MV-4-11 (cell line): ENCODE measurements around the gene CARD6.
"Not testable (repeated sequence)": the region's sequence is repeated elsewhere in the genome, so short reads cannot be mapped to it uniquely, and the experiment has no call there.

Experiments
- DNase-seq: peaks from one replicate; lab custom pipeline; 2025; lab: John Stamatoyannopoulos, UW

CARD6 gene

DNA sequence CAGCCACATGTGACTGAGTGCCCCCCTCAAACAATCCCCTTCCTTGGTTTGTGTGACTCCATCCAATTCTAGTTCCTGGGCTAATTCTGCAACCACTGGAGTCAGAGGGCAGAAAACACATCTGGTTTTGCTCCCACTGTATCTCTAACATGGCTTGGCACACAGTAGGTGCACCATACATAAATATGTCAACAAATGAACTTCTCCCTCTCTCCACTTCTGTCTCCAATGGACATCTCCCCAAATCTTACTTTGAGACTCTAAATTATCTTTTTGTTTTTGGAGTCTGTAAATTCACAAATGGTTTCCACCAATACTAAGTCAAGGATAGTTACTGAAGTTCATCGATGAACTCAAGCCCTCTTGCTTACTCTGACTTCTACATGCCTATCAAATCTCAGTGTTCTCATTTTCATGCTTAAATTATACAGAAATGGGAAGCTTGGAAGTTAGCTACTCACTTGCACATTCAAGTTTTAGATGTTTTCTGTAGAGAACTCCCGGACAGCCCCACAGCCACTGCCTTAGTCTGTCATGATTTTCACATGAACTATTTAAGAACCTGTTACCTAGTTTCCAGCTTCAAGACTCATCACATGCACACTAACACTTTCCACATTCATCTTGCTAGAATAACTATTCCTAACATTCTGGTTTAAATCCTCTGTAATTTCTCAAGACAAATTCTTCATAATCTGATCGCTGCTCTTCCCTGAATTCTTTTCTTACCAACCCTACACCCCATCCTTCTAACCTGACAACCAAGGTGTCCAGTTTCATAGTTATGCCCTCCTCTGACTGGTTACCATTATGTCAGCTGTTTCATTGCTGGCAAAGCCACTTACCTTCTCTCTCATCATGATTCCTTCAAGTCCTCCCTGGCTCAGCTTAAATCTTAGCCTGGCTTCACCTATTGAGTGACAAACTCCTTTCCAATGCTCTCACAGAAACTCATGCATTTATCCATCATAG is 12.2 kb upstream of the CARD6 start:
- no peak for DNase-seq

DNA sequence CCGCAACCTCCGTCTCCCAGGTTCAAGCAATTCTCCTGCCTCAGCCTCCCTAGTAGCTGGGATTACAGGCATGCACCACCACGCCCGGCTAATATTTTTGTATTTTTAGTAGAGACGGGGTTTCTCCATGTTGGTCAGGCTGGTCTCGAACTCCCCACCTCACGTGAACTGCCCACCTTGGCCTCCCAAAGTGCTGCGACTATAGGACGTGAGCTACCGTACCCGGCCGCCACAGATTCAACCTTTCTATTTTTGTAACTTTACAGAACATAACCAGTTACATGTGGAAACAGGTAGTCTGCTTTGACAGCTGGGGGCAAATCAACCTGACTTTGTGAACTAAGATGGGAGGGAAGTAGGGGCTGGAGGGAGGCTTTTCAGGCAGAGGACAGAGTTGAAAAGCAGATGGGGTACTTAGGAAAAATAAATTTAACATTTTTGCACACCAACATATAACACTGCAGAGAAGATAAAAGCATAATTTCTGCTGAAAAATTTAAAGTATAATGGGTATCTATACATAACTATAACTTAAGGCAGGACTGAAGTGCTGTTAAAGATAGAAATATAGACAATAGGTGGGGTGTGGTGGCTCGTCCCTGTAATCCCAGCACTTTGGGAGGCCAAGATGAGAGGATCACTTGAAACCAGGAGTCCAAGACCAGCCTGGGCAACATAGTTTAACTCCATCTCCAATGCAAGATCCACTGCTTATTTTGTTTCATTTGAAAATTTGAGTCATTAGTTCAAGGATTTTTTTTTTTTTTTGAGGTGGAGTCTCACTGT is 11.2 kb upstream of the CARD6 start:
- DNase-seq, result no peak

DNA sequence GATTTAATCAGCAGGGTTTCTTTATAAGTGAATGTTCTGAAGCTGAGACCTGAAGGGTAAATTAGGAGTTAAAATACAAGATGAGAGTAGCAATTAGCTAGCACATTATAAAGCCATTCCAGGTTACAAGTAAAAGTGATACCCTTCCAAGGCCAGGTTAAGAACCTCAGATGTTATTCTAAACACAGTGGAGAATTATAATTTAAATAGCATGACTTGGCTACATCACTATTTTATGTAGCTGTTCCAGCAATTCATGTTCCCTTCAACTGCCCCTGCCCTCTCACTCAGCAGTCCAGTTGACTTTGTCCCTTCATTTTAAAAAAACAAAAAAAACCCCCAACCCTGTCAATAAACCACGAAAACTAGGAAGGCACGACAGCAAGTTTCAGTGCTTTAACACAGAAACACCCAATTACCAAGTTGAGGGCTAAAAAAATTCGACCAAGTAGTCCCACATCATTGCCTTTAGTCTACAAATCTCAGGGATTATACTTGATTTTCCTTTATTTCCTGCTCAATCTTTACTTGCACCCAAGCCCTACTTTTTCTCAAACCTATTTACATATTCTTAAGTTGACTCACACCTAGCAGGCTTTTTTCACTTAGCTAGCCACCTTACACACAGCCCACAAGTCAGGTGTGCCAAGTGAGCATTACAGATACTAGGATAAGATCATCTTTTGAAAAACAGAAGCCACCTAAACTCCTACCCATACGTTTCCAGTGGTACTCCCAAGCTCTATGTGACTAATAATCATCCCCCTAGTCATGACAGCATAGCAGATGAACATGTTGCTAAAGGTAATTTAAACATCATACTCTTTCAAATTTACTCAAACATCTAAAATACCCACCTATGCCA is 9.6 kb upstream of the CARD6 start:
- DNase-seq, result no peak

DNA sequence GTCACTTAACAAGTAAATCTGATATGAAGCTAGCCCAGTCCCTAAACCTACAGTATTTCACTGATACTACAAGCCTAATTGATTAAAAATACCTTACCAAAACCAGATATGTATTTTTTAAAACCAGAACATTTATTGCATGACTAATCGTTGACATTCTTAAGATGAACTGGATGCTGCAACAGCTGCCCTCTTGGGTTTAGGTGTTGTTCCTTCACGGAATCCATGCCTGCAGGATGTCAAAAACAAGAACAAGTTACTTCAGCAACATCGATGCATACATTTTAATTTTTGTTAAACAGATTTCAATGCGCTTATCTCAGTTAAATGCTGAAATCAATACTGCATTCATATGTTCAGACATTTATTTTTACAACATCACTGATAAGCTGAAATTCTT is 8.8 kb upstream of the CARD6 start:
- DNase-seq, result no peak

DNA sequence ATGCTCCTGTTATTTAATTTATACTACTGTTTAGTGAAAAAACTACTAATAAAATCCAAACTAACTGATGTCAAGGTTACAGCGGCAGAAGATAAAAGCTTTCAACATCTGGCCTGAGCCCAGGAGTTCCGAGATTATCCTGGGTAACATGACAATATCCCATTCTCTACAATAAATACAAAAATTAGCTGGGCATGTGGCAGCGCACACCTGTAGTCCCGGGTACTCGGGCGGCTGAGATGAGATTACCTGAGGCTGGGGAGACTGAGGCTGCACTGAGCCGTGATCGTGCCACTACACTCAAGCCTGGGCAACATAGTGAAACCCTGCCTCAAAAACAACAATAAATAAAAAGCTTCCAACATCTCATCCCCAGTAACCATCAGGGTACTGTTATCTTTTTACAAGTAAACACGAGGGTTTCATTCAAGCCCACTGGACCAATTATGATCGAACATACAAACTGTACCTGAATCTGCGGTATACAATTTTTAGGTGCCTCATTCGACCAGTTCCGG is 7.4 kb upstream of the CARD6 start:
- DNase-seq, result no peak

DNA sequence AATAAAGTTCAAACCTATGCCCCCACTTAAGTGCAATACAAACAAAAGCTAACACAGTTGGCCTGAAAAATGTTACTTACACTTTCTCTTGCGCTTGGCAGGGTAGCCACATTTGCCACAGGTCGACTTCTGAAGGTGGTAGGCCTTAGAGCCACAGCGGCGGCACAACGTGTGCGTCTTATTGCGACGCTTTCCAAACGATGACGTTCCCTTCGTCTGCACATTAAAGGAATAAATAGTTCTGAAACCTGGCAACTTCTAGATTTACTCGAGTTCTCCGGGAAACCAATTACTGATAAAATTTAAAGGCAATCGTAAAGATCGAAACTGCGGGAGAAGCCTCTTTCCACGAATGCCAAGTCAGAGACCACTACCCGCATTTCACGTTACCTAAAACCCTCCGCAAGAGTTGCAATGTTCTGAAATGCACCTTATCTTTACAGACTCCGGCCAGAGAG is 6.7 kb upstream of the CARD6 start:
- no peak for DNase-seq

DNA sequence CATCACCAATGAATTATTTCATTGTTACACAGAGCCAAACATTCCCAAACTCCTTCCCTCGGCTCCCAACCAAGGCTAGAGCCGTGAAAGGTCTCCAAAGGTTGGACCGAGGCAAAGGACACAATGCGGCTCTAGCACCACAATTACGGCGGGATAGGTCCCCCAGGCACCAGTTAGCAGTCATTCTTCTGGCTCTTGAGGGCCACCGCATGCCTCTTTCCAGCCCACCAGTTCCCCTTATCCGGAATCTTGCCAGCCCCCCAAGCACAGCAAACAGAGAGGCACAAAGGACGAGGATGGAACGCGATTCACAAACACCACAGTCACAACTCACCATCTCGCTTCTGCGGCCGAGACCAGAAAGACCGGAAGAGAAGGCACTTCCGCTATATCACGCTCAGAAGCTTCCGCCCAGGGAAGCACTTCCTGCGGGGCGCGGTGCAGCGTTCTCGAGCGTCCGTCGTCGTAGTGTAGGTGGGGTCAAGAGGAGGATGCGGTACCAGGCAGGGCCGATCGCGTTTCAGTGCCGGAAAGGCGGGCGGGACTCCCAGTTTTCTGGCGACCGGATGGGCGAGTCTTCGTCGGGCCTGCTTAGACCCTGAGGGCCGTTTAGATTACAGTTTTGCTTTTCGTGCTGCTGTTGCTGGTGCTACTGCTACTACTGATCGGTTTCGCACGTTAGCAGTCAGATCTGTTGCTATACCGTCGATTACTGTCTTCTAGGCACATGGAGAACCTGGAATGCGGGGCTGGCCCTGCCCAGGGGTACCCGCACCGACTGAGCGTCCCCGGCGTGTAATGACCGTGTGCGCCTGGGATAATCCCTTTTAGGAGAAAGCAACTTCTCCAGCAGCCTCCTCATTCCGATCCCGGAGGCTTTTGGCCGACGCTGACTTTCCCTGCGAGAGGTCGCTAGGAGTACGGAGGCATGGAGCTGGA is 6.0 kb upstream of the CARD6 start, which contains the start of gene RPL37:
Gene RPL37, minus strand, starts transcription at position 374 of the 939 bp plus-strand sequence. Its CDS starts 37 bp downstream, at position 337.
- DNase-seq, result peak; percentile 96

DNA sequence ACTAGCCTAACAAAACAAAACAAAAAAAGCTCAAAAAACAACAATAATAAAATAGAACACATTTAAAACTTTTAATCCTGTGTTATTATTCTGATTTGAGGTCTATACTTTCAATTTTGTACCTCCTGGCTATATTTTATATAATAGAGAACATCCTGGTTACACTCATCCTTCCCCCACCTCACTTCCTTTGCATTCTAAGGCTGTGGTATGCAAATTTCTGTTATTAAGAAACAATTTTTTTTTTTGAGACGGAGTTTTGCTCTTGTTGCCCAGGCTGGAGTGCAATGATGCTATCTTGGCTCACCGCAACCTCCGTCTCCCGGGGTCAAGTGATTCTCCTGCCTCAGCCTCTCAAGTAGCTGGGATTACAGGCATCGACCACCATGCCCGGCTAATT is 3.1 kb upstream of the CARD6 start:
- no peak for DNase-seq

DNA sequence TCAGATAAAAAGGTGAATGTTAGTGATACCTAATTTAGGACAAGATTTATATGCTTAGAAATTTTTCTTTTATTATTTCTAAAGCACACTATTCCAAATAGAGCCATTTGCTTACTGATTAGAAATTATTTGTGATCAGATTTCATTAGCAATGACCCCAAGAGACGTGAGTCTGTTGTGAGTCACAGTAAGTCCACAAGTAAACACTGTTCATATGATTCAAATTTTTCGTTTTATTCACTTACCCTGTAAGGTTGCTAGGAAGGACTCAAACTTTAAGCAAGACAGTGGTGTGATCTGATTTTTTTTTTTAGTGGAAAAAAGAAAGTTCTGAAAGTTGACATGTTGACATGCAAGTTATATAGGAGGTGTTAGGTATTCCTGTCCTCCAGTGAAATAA is 1.2 kb downstream of the CARD6 start:
- DNase-seq, result no peak

DNA sequence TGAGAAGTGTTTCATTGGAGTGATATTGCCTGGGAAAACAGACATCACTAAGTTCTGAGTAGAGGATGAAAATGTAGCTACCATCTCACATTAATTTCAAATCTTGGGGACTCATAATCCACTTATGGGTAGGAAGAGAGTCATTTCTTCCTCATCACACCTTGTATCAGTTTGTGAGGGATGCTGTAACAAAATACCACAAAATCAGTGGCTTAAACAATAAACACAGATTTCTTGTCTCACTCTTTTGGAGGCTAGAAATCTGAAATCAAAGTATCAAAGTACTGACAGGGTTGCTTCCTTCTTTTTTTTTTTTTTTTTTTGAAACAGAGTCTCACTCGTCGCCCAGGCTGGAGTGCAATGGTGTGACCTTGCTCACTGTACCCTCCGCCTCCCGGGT is 3.4 kb downstream of the CARD6 start:
- no peak for DNase-seq

DNA sequence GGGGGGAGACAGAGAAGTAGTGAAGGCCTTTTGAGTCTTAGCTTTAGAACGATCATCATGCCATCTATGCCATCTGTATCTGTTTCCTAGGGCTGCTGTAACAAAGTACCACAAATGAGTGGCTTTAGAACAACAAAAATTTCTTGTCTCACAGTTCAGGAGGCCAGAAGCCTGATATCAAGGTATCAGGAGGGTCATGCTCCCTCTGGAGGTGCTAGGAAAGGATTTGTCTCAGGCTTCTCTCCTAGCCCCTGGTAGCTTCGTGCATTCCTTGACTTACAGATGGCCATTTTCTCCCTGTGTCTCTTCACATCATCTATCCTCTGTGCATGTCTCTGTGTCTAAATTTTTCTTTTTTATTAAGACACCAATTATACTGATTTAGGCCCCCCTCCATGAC is 5.2 kb downstream of the CARD6 start:
- DNase-seq, result no peak

DNA sequence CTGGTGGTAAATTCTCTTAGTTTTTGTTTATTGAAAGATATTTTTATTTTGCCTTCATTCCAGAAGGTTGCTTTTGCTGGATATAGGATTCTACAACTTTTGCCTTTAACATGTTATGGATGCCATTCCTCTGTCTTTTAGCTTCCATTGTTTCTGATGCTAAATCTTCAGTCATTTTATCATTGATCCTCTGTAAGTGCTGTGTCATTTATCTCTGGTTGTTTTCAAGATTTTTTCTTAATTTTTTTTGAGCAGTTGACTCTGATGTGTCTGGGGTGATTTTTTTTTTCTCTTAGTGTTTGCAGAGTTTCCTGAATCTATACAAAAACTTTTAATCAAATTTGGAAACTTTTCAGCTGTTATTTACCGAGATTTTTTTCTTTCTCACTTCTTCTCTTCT is 6.4 kb downstream of the CARD6 start:
- no peak for DNase-seq

DNA sequence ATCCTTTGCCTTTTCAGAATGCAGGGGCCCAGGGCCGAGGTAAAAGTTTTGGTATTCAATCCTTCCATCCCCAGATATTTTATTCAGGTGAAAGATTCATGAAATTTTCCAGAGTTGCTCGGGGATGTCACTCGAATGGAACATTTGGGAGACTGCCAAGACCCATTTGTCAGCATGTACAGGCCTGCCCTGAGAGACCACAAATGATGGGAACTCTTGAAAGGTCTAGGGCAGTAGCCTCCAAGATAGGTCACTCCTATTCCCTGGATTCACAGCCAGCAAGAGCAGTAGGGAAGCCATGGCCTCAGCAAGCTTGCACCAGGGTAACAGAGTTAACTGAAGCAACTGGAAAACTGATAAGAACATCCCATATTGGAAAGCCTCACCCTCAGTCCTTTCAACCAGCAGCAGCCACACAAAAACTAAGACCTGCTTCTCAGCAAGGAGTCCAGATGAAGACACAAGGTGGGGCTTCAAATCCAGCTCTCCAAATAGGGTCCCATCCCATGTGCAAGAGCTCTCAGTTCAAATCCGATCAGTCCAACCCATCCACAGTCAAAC is 12.5 kb downstream of the CARD6 start:
- DNase-seq, result no peak

DNA sequence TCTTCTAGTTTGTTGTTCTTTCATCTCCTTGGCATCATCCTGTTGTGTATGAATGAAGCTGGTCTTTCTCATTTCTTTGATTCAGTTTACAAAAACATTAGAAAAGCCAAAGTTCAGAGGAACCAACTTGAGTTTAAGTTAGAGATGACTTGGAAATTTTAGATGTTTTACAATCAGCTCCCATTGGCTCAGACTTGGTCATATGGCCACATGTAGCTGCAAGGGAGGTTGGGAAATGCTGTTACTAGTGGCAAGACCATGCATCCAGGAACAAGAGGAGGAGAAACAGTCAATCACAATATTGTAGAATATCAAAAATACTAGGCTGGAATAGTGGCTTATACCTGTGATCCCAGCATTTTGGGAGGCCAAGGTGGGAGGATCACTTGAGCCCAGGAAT is 19.5 kb downstream of the CARD6 start:
- DNase-seq, result no peak

DNA sequence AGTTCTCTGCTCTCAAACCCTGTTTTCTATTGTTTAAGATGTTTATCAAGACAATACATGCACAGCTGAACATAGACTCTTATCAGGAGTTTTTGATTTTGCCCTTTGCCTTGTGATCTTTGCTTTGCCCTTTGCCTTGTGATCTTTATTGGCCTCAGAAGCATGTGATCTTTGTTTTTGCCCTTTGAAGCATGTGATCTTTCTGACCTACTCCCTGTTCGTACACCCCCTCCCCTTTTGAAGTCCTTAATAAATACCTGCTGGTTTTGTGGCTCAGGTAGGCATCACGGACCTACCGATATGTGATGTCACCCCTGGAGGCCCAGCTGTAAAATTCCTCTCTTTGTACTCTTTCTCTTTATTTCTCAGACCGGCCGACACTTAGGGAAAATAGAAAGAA is 23.8 kb downstream of the CARD6 start:
- DNase-seq, result not testable (repeated sequence)

DNA sequence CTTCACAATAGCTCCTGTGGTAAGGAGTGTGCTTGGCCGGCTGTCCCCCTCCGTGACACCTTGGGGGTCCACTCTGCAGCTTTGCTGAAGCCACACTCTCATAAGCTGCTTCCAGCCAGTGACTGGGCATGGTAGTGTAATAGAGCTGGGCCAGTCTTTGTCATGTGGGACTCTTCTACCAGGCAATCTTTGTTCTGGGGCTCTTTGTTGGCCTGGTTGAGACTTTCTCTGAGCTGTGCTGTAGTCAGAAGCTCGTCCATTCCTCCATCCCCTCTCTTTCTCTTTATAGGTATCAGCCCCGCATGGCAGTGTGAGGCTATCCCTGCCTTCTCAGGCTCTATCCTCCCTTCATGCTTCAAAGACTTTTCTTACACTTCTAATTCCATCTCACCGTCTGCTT is 25.7 kb downstream of the CARD6 start:
- DNase-seq, result no peak

DNA sequence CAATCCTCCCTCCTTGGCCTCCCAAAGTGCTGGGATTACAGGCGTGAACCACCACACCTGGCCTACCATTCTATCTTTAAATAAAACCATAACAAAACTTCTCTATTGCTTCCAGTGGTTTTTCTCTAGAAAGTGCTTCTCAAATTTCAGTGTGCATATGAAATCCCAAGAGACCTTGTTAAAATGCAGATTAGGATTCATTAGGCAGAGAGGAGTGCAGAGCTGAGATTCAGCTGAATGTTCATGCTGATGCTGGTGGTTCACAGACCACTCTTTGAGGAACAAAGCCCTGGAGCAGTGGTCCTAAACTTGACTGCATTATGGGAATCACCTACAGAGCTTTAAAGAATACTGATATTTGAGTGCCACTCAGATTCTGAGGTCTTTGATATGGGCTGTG is 28.2 kb downstream of the CARD6 start:
- DNase-seq, result no peak

DNA sequence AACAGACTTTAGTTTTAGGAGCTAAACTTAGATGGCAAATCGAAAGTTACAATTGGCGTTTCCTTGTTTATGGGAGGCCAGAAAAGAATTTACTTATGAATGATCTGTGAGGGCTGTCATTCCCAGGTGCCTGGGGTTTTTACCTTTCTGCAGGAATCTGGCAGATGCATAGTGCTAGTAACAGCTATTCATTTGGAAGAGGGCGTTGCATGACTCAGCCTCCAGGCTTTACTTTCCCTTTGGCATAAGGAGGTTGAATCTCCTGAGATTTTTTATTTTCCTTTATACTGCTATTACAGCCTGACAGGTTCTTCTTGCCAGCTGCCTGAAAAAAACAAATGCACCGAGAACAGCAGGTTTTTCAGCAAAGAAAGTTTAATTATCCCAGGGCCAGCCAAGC is 30.0 kb downstream of the CARD6 start:
- no peak for DNase-seq

DNA sequence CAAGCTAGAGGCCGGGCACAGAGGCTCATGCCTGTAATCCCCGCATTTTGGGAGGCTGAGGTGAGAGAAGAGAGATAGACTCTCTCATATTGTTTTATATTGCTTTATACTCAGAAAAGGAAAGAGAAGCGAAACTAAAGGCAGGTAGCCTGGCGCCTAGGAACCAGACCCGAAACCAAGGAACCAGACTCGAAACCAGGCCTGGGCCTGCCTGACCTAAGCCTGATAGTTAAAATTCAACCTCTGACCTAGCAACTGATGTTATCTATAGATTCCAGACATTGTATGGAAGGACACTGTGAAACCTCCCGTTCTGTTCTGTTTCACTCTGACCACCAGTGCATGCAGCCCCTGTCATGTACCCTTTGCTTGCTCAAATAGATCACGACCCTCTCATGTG is 31.1 kb downstream of the CARD6 start:
- not testable (repeated sequence) for DNase-seq

DNA sequence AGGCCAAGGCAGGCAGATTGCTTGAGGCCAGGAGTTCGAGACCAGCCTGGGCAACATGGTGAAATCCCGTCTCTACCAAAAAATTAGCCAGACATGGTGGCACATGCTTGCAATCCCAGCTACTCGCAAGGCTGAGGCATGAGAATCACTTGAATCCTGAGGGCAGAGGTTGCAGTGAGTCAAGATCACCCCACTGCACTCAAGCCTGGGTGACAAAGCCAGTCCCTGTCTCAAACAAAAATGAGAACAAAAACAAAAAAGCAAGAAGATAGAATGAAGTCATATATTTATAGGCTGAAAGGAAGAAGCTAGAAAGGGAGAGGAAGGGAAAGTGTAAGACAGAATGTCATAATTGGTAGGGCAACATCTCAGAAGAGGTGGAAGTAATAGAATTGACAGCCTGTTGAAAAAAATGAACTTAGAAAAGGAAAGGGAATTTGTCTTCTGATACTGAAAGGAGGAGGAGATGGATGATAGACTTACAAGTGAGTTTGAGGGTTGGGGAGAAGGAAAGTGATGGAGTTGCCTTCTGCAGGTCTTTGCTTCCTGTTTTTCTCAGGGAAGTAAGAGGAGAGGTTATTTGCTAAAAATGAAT is 32.2 kb downstream of the CARD6 start:
- peak; percentile 53 for DNase-seq
